ENCODE measurements around the gene ADGRG1.
"Not testable (repeated sequence)": the region's sequence is repeated elsewhere in the genome, so short reads cannot be mapped to it uniquely, and the experiment has no call there.

The ADGRG1 gene

GRCh38 chr16:57709663-57710062, 81.2 kb downstream of the ADGRG1 start:
- no peaks in the 10 kb centered on the region; the same call in 1 of the 2 replicates for H3K27me3 ChIP-seq (ENCODE audit: control insufficient read depth, insufficient read depth, low read length)
- no peak overlapping the region for H3K9ac ChIP-seq (ENCODE audit: low read length)
- H3K9me3 ChIP-seq (ENCODE audit: control insufficient read depth, insufficient read depth, low read depth, low read length), result no peaks in the 10 kb centered on the region; the same call in 1 of the 2 replicates
- H3K27ac ChIP-seq (ENCODE audit: low read depth, low read length), result no peak overlapping the region
- no peak overlapping the region for H3K4me3 ChIP-seq (ENCODE audit: low read depth, low read length)
- H3K36me3 ChIP-seq (ENCODE audit: control insufficient read depth, insufficient read depth, low read length), result no peaks in the 10 kb centered on the region
- H3K4me1 ChIP-seq (ENCODE audit: control insufficient read depth, insufficient read depth, low read length), result no peaks in the 10 kb centered on the region

- H3K9me3 ChIP-seq (ENCODE audit: control insufficient read depth, insufficient read depth, low read depth, low read length), result no peaks in the 10 kb centered on the region
- H3K4me1 ChIP-seq (ENCODE audit: control insufficient read depth, insufficient read depth, low read length), result no peaks in the 10 kb centered on the region
Measured at GRCh38 chr16:57711346-57711745, 82.9 kb downstream of the ADGRG1 start.

GRCh38 chr16:57711993-57712392, 83.6 kb downstream of the ADGRG1 start:
- Histone ChIP-seq H3K36me3 (ENCODE audit: control insufficient read depth, insufficient read depth, low read length) (no peaks in the 10 kb centered on the region), H3K4me3 (ENCODE audit: low read depth, low read length) (no peak overlapping the region), H3K9me3 (ENCODE audit: control insufficient read depth, insufficient read depth, low read depth, low read length) (no peaks in the 10 kb centered on the region), H3K4me1 (ENCODE audit: control insufficient read depth, insufficient read depth, low read length) (no peaks in the 10 kb centered on the region), H3K27me3 (ENCODE audit: control insufficient read depth, insufficient read depth, low read length) (no peaks in the 10 kb centered on the region; the same call in 1 of the 2 replicates), H3K27ac (ENCODE audit: low read depth, low read length) (no peak overlapping the region), H3K9ac (ENCODE audit: low read length) (no peak overlapping the region)

More at GRCh38 chr16:57711346-57711745, 82.9 kb downstream of the ADGRG1 start:
- Histone ChIP-seq H3K27me3 (ENCODE audit: control insufficient read depth, insufficient read depth, low read length) (no peaks in the 10 kb centered on the region; the same call in 1 of the 2 replicates), H3K36me3 (ENCODE audit: control insufficient read depth, insufficient read depth, low read length) (no peaks in the 10 kb centered on the region), H3K9ac (ENCODE audit: low read length) (no peak overlapping the region), H3K4me3 (ENCODE audit: low read depth, low read length) (no peak overlapping the region), H3K27ac (ENCODE audit: low read depth, low read length) (no peak overlapping the region)

GRCh38 chr16:57712569-57712968, 84.1 kb downstream of the ADGRG1 start:
- H3K4me3 ChIP-seq (ENCODE audit: low read depth, low read length); H3K27ac ChIP-seq (ENCODE audit: low read depth, low read length); H3K27me3 ChIP-seq (ENCODE audit: control insufficient read depth, insufficient read depth, low read length); H3K9ac ChIP-seq (ENCODE audit: low read length); H3K36me3 ChIP-seq (ENCODE audit: control insufficient read depth, insufficient read depth, low read length); H3K9me3 ChIP-seq (ENCODE audit: control insufficient read depth, insufficient read depth, low read depth, low read length); H3K4me1 ChIP-seq (ENCODE audit: control insufficient read depth, insufficient read depth, low read length): not testable (repeated sequence)

- H3K27me3 ChIP-seq (ENCODE audit: control insufficient read depth, insufficient read depth, low read length), result no peaks in the 10 kb centered on the region
Measured at GRCh38 chr16:57713596-57713995, 85.2 kb downstream of the ADGRG1 start.

GRCh38 chr16:57714047-57714446, 85.6 kb downstream of the ADGRG1 start:
- H3K27me3 ChIP-seq (ENCODE audit: control insufficient read depth, insufficient read depth, low read length), result no peaks in the 10 kb centered on the region
- H3K9me3 ChIP-seq (ENCODE audit: control insufficient read depth, insufficient read depth, low read depth, low read length), result no peaks in the 10 kb centered on the region
- no peaks in the 10 kb centered on the region for H3K4me1 ChIP-seq (ENCODE audit: control insufficient read depth, insufficient read depth, low read length)
- no peak overlapping the region for H3K9ac ChIP-seq (ENCODE audit: low read length)
- H3K4me3 ChIP-seq (ENCODE audit: low read depth, low read length), result no peak overlapping the region
- no peak overlapping the region for H3K27ac ChIP-seq (ENCODE audit: low read depth, low read length)
- H3K36me3 ChIP-seq (ENCODE audit: control insufficient read depth, insufficient read depth, low read length), result no peaks in the 10 kb centered on the region

More at GRCh38 chr16:57713596-57713995, 85.2 kb downstream of the ADGRG1 start:
- Histone ChIP-seq H3K27ac (ENCODE audit: low read depth, low read length) (no peak overlapping the region), H3K4me1 (ENCODE audit: control insufficient read depth, insufficient read depth, low read length) (no peaks in the 10 kb centered on the region), H3K36me3 (ENCODE audit: control insufficient read depth, insufficient read depth, low read length) (no peaks in the 10 kb centered on the region), H3K9ac (ENCODE audit: low read length) (no peak overlapping the region), H3K9me3 (ENCODE audit: control insufficient read depth, insufficient read depth, low read depth, low read length) (no peaks in the 10 kb centered on the region), H3K4me3 (ENCODE audit: low read depth, low read length) (no peak overlapping the region)

All from HUES6 (cell line).